ENCODE measurements around the gene AKAP9. TPM values are rescaled to one million over a fixed set of nuclear protein-coding genes. Genes with fewer than 3 reads are reported as not detected.

The AKAP9 gene
- 22.3 and 25.7 TPM in 2 replicates for total RNA-seq

DNA sequence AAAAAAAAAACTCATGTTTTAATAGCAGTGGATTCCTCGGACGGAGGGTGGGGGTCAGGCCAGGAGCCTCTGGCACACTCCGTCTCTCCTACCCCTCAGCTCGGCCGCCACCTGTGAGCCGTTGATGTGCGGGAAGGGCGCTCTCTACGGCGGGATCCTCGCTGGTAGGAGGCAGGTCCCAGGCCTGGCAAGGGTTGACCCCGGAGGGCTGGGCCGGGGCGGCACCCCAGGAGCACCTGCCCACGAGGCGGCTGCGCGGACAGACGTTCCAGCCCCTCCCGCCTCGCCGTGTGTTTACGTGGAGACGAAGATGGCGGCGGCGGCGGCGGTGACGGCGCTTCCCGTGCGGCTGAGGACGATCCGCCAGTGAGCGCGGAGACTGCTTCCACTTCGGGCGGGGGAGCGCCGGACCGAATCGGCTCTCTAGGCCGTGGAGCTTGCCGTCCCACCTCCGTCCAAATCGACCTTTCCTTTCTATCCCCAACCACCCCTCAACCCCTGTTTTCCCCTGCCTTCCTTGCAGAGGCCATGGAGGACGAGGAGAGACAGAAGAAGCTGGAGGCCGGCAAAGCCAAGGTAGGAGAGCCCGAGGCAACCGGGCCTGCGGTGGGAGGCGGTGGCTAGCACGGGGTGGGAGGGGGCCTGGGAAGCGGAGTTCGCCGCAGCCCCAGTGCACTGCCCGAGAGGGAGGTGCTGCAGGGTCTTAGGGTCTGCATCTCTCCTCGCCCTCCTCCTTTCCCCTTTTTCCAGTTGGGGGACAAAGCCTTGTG, at the start of gene AKAP9:
TSS of gene AKAP9 (plus strand) at position 291 of the 770 bp plus-strand sequence. CDS start at position 529, 238 bp downstream.

DNA sequence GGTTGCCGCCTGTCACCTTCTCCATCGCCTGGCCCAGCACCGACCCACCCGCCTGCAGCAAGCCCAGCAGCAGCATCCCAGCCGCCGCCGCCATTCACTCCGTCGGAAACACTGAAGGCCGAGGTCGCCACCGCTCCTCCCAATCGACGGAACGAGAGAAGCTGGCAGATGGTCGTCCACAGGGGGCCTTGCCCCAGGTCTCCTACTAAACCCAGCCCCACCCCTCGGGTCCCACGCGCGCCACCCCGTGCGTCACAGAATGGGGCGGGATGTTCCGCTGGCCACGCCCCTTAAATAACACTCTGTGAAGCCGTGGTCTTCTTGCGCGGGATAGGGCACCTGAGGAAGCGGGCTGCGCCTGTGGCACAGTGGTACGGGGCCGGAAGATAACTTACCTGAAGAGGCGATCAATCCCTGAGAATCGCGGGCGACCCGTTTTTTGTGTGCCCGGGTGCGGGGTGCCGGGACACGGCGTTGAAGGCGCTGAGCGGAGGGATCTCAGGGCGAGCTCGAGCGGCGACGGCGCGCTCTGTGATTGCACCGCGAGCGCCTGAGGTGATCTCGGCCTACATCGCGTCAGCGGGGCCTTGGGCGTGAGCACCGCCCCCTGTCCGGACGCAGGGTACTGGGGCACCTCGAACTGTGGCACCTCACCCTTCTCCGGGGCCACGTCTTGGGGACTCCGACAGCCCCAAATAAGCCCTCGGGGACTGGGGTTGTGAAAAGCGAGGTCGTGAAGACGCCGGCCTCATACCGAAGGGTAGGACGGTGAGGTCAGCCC, 193.8 kb downstream of the AKAP9 start, which contains the start of gene CYP51A1:
TSS of gene CYP51A1 (minus strand) at position 207 of the 781 bp plus-strand sequence. CDS start at position 94, 113 bp downstream.

Other genes with a start within 250 kb of the AKAP9 start
- gene MTERF1, start 60.2 kb upstream of the AKAP9 start, total RNA-seq, result 4.7 and 7.2 TPM in 2 replicates
- gene CYP51A1, start 193.6 kb downstream of the AKAP9 start, total RNA-seq, result 129 and 166 TPM in 2 replicates
- not detected in 2 replicates for gene LRRD1, start 238.3 kb downstream of the AKAP9 start, total RNA-seq